ENCODE measurements around the gene LRRC36. TPM values are rescaled to one million over a fixed set of nuclear protein-coding genes. Genes with fewer than 3 reads are reported as not detected.
A peak's percentile ranks its signal among the peaks of the same experiment; 100 is the strongest.
"Not testable (repeated sequence)": the region's sequence is repeated elsewhere in the genome, so short reads cannot be mapped to it uniquely, and the experiment has no call there.

LRRC36 gene
- total RNA-seq, 2 donors from 2014 or later = not detected

GRCh38 chr16:67413978-67414911 is 87.6 kb downstream of the LRRC36 start:
- Mint-ChIP-seq H3K27me3 (peaks cover 52% of the 10 kb centered on the region), H3K36me3 (ENCODE audit: low read depth) (peaks cover 7% of the 10 kb centered on the region), H3K27ac (no peak overlapping the region), H3K4me1 (peaks cover 9% of the 10 kb centered on the region), H3K4me3 (no peak overlapping the region)
- DNase-seq (no peak), ATAC-seq (no peak)
- H3K9me3 ChIP-seq (ENCODE audit: control insufficient read depth, low read length, poor library complexity, severe bottlenecking) = no peaks in the 10 kb centered on the region

GRCh38 chr16:67415421-67415820 is 88.8 kb downstream of the LRRC36 start:
- DNase-seq; H3K36me3 Mint-ChIP-seq (ENCODE audit: low read depth); H3K27ac Mint-ChIP-seq; ATAC-seq; H3K9me3 ChIP-seq (ENCODE audit: control insufficient read depth, low read length, poor library complexity, severe bottlenecking): not testable (repeated sequence)
- Mint-ChIP-seq H3K27me3 (peaks cover 53% of the 10 kb centered on the region), H3K4me1 (peaks cover 13% of the 10 kb centered on the region), H3K4me3 (peak overlapping the region; percentile 71)

GRCh38 chr16:67415872-67416793 is 89.5 kb downstream of the LRRC36 start, which contains the start of gene ZDHHC1:
TSS of gene ZDHHC1 (minus strand) at chr16:67416477. CDS start at chr16:67407775, 8,702 bp downstream.
- Mint-ChIP-seq H3K4me3 (peak within 1 kb of the TSS; percentile 86), H3K36me3 (ENCODE audit: low read depth) (peaks cover 7% of the 10 kb centered on the region), H3K27ac (peak within 1 kb of the TSS; percentile 57), H3K4me1 (peaks cover 13% of the 10 kb centered on the region), H3K27me3 (peaks cover 50% of the 10 kb centered on the region)
- no peaks in the 10 kb centered on the region for H3K9me3 ChIP-seq (ENCODE audit: control insufficient read depth, low read length, poor library complexity, severe bottlenecking)
- ATAC-seq (peak; percentile 89), DNase-seq (peak in 2 of 3 donors; percentile 27 to 39)

GRCh38 chr16:67417333-67418061 is 90.9 kb downstream of the LRRC36 start:
- peaks cover 13% of the 10 kb centered on the region for H3K4me1 Mint-ChIP-seq
- H3K27ac Mint-ChIP-seq = peak overlapping the region; percentile 47

GRCh38 chr16:67419502-67419901 is 92.9 kb downstream of the LRRC36 start:
- Mint-ChIP-seq H3K27ac (no peak overlapping the region), H3K36me3 (ENCODE audit: low read depth) (peaks cover 5% of the 10 kb centered on the region), H3K4me1 (peaks cover 10% of the 10 kb centered on the region), H3K27me3 (peaks cover 58% of the 10 kb centered on the region), H3K4me3 (no peak overlapping the region)
- DNase-seq (no peak), ATAC-seq (no peak)
- H3K9me3 ChIP-seq (ENCODE audit: control insufficient read depth, low read length, poor library complexity, severe bottlenecking) = no peaks in the 10 kb centered on the region

More at GRCh38 chr16:67417333-67418061, 90.9 kb downstream of the LRRC36 start:
- no peak for ATAC-seq
- Mint-ChIP-seq H3K27me3 (peaks cover 47% of the 10 kb centered on the region), H3K4me3 (peak overlapping the region; percentile 59), H3K36me3 (ENCODE audit: low read depth) (peaks cover 7% of the 10 kb centered on the region)
- no peak for DNase-seq
- no peaks in the 10 kb centered on the region for H3K9me3 ChIP-seq (ENCODE audit: control insufficient read depth, low read length, poor library complexity, severe bottlenecking)

GRCh38 chr16:67419931-67420330 is 93.3 kb downstream of the LRRC36 start:
- Mint-ChIP-seq H3K36me3 (ENCODE audit: low read depth) (peaks cover 5% of the 10 kb centered on the region), H3K4me1 (peaks cover 10% of the 10 kb centered on the region), H3K27ac (no peak overlapping the region), H3K27me3 (peaks cover 57% of the 10 kb centered on the region), H3K4me3 (no peak overlapping the region)
- H3K9me3 ChIP-seq (ENCODE audit: control insufficient read depth, low read length, poor library complexity, severe bottlenecking) = no peaks in the 10 kb centered on the region
- ATAC-seq = no peak
- DNase-seq = no peak

- no peak for DNase-seq
- Mint-ChIP-seq H3K27me3 (peaks cover 55% of the 10 kb centered on the region), H3K36me3 (ENCODE audit: low read depth) (peaks cover 3% of the 10 kb centered on the region), H3K4me3 (no peak overlapping the region), H3K4me1 (peaks cover 7% of the 10 kb centered on the region), H3K27ac (no peak overlapping the region)
- no peak for ATAC-seq
- H3K9me3 ChIP-seq (ENCODE audit: control insufficient read depth, low read length, poor library complexity, severe bottlenecking) = no peaks in the 10 kb centered on the region
These were observed 94.4 kb downstream of the LRRC36 start for GRCh38 chr16:67421030-67421429.

GRCh38 chr16:67423015-67423414 is 96.4 kb downstream of the LRRC36 start:
- ATAC-seq (no peak), DNase-seq (no peak)
- H3K4me3 Mint-ChIP-seq = no peak overlapping the region
- no peaks in the 10 kb centered on the region for H3K9me3 ChIP-seq (ENCODE audit: control insufficient read depth, low read length, poor library complexity, severe bottlenecking)
- peaks cover 9% of the 10 kb centered on the region for H3K4me1 Mint-ChIP-seq
- H3K27ac Mint-ChIP-seq = no peak overlapping the region
- peaks cover 56% of the 10 kb centered on the region for H3K27me3 Mint-ChIP-seq
- peaks cover 6% of the 10 kb centered on the region for H3K36me3 Mint-ChIP-seq (ENCODE audit: low read depth)

- Mint-ChIP-seq H3K4me3 (no peak overlapping the region), H3K27ac (no peak overlapping the region), H3K36me3 (ENCODE audit: low read depth) (peaks cover 6% of the 10 kb centered on the region), H3K4me1 (peaks cover 9% of the 10 kb centered on the region), H3K27me3 (peaks cover 58% of the 10 kb centered on the region)
- DNase-seq = no peak
- ATAC-seq = no peak
- no peaks in the 10 kb centered on the region for H3K9me3 ChIP-seq (ENCODE audit: control insufficient read depth, low read length, poor library complexity, severe bottlenecking)
These were observed 97.1 kb downstream of the LRRC36 start for GRCh38 chr16:67423611-67424260.

- H3K27ac Mint-ChIP-seq = no peak overlapping the region
- H3K4me1 Mint-ChIP-seq = peaks cover 9% of the 10 kb centered on the region
- H3K9me3 ChIP-seq (ENCODE audit: control insufficient read depth, low read length, poor library complexity, severe bottlenecking) = no peaks in the 10 kb centered on the region
- H3K36me3 Mint-ChIP-seq (ENCODE audit: low read depth) = peaks cover 6% of the 10 kb centered on the region
- DNase-seq (no peak), ATAC-seq (no peak)
- peaks cover 61% of the 10 kb centered on the region for H3K27me3 Mint-ChIP-seq
- no peak overlapping the region for H3K4me3 Mint-ChIP-seq
These were observed 97.6 kb downstream of the LRRC36 start for GRCh38 chr16:67424261-67424615.

- peaks cover 61% of the 10 kb centered on the region for H3K27me3 Mint-ChIP-seq
- H3K27ac Mint-ChIP-seq = no peak overlapping the region
- H3K4me3 Mint-ChIP-seq = no peak overlapping the region
- peaks cover 6% of the 10 kb centered on the region for H3K36me3 Mint-ChIP-seq (ENCODE audit: low read depth)
- ATAC-seq (no peak), DNase-seq (no peak)
- no peaks in the 10 kb centered on the region for H3K9me3 ChIP-seq (ENCODE audit: control insufficient read depth, low read length, poor library complexity, severe bottlenecking)
- H3K4me1 Mint-ChIP-seq = peaks cover 5% of the 10 kb centered on the region
These were observed 98.4 kb downstream of the LRRC36 start for GRCh38 chr16:67425061-67425460.

- peaks cover 8% of the 10 kb centered on the region for H3K4me1 Mint-ChIP-seq
- ATAC-seq (no peak), DNase-seq (no peak)
- H3K9me3 ChIP-seq (ENCODE audit: control insufficient read depth, low read length, poor library complexity, severe bottlenecking) = no peaks in the 10 kb centered on the region
- peaks cover 6% of the 10 kb centered on the region for H3K36me3 Mint-ChIP-seq (ENCODE audit: low read depth)
- H3K27me3 Mint-ChIP-seq = peaks cover 61% of the 10 kb centered on the region
- no peak overlapping the region for H3K4me3 Mint-ChIP-seq
- H3K27ac Mint-ChIP-seq = no peak overlapping the region
These were observed 99.0 kb downstream of the LRRC36 start for GRCh38 chr16:67425580-67425979.
